GM18867 (cell line): ENCODE measurements around the gene ATP6V1G3.
"Not testable (repeated sequence)": the region's sequence is repeated elsewhere in the genome, so short reads cannot be mapped to it uniquely, and the experiment has no call there.

Experiments
- ATAC-seq: cut with Tn5 transposase; IDR thresholded peaks from one replicate; pipeline ENCODE4 v1.9.1; 2021; ENCODE audit warnings: mild to moderate bottlenecking, moderate library complexity; ENCODE audit not compliant: unreplicated experiment

Gene ATP6V1G3, protein sequence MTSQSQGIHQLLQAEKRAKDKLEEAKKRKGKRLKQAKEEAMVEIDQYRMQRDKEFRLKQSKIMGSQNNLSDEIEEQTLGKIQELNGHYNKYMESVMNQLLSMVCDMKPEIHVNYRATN

DNA sequence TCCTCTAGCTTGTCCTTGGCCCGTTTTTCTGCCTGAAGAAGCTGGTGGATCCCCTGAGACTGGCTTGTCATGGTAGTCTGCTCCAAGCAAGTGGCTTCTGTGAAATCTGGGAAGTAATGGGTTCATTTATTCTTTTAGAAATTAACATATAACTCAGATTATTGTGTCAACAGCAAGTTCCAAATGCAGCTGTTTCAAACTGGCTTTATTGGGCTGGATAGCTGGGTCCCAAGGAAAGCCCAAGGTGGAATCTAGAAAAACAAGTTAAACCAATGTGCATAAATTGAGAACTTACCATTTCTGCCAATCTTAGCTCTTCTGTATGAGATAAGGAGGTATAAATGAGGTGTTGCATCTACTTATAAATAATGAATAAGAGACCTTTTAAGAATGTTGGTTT is at the start of gene ATP6V1G3:
Gene ATP6V1G3, minus strand, starts transcription at position 101 of the 400 bp plus-strand sequence. Its CDS starts 30 bp downstream, at position 71.
- ATAC-seq = no peak

DNA sequence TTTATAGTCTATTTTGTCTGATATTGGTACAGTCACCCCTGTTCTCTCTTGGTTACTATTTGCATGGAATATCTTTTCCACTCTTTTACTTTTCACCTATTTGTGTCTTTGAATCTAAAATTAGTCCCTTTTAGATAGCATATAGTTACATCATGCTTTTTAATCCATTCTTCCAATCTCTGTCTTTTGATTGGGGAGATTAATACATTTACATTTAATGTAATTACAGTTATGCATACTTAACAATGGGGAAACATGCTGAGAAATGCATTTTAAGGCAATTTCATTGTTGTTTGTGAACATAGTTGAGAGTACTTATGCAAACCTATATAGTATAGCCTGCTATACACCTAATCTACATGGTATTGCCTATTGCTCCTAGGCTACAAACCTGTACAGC is 48.4 kb upstream of the ATP6V1G3 start:
- ATAC-seq = no peak

DNA sequence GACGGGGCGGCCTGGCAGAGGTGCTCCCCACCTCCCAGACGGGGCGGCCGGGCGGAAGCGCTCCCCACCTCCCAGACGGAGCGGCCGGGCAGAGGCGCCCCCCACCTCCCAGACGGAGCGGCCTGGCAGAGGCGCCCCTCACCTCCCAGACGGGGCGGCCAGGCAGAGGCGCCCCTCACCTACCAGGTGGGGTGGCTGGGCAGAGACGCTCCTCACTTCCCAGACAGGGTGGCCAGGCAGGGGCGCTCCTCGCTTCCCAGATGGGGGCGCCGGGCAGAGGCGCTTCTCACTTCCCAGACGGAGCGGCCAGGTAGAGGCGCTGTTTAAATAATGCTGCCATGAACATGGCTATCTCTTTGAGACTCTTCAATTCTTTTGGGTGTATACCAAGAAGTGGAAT is 43.7 kb upstream of the ATP6V1G3 start:
- no peak for ATAC-seq

DNA sequence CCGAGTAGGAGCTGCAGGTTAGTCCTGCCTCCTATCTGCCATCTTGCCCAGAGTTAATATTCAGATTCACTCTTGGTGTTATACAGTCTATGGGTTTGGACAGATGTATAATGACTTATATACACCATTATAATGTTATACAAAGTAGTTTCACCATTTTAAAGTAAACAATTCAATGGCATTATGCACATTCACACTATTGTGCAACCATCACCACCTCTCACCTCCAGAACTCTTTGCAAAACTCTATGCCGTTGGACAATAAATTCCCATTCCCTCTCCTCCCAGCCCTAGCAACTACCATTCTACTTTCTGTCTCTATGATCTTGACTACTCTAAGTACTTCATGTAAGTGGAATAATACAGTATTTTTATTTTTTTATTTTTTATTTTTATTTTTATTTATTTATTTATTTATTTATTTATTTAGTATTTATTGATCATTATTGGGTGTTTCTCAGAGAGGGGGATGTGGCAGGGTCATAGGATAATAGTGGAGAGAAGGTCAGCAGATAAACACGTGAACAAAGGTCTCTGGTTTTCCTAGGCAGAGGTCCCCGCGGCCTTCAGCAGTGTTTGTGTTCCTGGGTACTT is 42.8 kb upstream of the ATP6V1G3 start:
- not testable (repeated sequence) for ATAC-seq

DNA sequence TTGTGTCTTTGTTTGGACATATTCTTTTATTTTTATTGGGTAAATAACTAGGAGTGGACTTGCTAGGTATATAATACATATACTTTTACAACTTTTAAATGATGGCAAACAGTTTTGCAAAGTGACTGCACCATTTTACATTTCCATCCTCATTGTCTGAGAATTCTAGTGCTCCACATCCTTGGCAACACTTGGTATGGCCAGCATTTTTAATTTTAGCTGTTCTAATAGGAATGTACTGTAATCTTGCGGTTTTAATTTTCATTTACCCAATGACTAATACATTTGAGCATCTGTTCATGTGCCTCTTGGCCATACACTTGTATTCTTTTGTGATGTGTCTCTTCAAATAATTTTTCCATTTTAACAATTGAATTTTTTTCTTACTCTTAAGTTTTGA is 37.0 kb upstream of the ATP6V1G3 start:
- no peak for ATAC-seq

DNA sequence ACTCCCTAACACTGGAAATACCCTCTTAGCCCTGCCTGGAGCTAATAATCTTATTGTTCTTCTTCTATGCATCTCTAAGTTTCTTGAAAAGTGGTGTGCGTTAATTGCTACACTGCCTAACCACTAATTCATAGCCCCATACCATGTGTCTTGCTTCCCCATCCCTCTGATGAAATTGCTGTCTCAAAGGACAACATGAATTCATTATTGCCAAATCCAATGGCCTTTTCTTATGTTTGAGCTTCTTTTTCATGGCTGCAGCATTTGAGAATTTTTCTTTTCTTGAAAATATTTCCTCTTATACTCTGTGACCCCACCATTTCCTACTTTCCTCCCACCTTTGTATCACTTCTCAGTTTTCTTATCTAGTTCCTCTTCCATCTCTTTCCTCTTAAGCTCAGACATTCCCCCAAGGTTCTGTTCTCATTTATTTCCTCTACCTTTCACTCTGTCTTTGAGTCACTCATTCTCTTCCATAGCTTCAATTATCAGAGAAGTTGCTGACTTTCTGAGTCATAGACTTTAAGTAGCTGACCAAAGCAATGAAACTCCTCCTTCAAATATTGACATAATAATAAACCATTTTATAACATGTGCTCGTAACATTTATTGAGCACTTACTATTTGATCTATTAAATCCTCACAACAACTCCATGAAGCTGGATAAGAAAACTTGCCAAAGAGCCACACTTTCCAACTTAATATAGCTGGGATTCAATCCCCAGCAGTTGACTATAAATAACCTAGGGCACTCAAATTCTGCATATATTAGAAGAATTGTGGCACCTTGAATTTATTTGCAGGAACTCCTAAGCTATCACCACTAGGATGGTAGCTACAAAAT is 35.5 kb upstream of the ATP6V1G3 start:
- ATAC-seq = peak; percentile 71

DNA sequence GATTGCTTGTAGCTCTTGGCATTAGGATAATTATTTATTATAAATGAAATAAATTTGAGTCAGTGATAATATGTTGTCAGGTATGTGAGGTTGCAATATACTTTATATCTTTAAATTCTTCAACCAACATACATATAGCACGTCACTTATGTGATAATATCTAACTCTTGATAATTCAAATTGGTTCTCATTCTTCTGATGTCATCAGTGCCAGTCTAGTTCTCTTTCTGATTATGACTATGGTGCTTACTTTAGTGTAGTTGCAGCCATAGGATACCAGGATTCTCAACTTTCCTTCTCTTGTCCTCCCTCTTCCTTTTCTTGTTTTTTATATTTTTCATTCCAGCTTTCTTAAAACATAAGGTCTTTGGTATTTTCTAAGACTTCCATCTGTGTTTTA is 34.8 kb upstream of the ATP6V1G3 start:
- no peak for ATAC-seq

DNA sequence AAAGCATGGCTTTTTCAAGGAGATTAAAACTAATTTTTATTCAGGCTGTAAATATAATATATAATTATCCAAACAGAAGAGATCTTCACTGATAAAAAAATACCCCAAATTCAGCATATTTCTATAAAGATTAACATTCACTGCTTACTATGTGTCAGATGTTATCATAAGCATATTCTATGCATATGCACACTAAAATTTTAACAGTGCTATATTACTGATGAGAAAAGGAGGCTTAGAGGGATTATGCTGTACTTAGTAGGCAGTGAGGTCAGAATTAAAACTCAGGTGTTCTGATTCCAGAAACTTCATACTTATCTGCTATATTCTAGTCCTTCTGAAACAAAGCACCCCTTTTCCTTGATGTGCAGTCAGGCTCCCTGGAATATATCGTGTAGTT is 33.8 kb upstream of the ATP6V1G3 start:
- no peak for ATAC-seq

DNA sequence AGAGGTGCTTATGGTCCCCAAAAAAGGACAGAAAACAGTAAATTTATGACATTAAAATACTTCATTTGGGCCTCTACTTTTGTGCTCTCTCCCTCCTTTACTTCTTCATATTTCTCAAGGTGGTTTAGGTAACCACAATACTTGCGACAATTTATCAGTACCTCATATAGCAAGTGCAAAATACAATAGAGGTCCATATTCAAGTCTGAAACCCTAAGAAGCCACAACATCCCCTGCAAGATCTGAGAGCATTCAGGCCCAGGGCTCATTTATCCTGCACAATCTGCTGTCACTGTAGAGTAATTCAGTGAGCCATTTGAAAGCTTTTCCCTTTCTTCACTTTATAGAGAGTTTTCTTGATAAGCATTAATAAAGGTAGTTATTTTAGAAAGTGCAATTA is 24.2 kb upstream of the ATP6V1G3 start:
- ATAC-seq = no peak

DNA sequence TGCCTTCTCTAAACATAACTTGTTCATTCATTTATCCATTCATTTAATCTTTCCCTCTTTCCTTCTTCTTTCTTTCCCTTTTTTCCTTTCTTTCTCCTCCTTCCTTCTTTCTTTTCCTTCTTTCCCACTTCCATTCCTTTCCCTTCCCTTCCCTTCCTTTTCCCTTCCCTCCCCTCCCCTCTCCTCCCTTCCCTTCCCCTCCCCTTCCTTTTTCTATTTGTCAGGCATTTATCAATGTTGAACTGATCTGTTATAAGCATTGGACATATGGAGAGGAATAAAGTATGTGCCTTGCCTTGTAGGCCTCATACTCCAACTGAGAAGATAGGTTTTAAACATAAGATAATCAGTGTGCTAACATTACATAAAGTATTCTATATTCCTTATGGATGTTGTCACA is 23.7 kb upstream of the ATP6V1G3 start:
- no peak for ATAC-seq

DNA sequence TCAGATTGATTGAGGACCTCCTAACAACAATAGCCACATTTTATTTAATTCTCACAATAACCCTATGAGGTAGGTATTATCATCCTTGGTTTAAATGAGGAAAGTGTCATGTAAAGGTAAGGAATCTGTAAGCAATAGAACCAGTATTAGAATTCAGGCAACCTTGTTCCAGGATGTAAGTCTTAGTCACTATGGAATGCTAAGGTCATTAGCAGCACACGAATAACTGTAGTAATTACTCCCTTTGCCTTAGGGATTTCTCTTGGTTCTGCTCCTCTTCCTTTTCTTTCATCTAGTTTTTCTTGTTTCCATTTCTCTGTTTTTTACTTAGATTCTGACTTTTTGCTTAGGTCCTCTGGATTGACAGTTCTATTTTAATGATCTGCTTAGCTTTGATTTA is 23.1 kb upstream of the ATP6V1G3 start:
- ATAC-seq = no peak

DNA sequence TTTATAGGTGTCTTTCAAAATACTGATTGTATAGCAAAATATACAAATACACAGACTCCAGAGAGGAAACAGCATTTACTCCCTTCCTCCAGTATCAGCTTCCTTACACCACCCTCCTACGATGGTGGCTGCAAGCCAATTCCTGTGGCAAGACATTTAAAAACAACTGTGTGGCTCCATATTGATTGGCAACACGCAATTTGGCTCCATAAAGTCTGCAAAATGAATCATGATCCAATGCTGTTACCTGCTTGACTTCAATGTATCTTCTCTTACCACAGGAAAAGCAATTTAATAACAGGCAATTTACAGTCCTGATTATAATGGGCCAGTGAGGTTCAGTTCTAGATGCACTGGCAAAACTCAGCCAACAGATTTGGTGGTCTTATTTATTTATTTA is 19.7 kb upstream of the ATP6V1G3 start:
- ATAC-seq = no peak

DNA sequence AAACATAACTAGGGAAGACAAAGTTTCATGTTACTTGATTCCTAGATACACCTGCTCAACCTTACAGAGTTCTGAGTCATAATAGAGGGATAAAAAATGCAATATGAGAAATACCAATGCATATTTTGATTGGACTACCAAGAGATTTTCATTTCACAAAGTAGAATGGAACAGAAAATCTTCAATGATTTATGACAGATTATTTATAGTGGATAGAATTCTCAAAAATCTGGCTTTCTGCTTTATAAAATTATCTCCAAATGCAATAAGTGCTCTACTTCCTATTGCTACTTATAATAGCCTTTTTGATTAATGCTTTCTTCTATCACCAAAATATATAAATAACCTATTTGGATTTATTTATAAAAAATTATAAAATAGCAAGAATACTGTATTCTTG is 18.9 kb upstream of the ATP6V1G3 start:
- no peak for ATAC-seq

DNA sequence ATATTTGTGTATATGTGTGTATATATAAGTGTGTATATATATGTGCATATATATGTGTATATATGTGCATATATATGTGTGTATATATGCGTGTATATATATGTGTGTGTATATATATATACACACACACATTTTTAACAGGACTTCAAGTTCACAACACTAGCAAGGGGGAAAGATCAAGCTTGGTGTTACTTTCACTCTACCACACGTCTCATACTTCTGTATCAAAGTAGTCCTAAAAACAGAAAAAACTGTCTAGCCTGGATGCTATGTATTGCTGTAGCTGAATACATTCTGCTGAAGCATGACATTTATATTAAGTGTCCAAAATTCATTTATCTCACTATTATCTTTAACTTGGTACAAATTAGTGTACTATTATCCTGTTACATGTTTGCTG is 17.9 kb upstream of the ATP6V1G3 start:
- ATAC-seq = no peak

DNA sequence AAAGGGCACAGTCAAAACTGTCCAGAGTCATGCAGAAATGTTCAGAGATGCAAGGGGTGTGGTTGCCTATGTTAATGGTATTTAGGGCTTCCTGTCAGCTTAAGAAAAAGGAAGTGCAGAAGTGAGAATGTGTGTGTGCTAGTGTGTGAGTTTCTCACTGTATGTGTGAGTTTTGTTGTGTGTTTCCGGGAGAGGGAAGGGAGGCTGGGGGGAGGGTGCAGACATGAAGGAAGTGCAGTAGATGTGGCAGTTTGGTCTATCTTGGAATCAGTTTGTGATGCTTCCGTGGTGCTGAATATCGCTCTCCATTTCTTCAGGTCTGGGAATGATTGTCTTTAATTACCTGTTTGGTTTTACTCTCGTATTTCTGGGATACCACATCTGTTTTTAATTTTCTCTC is 16.5 kb upstream of the ATP6V1G3 start:
- ATAC-seq = peak; percentile 97

DNA sequence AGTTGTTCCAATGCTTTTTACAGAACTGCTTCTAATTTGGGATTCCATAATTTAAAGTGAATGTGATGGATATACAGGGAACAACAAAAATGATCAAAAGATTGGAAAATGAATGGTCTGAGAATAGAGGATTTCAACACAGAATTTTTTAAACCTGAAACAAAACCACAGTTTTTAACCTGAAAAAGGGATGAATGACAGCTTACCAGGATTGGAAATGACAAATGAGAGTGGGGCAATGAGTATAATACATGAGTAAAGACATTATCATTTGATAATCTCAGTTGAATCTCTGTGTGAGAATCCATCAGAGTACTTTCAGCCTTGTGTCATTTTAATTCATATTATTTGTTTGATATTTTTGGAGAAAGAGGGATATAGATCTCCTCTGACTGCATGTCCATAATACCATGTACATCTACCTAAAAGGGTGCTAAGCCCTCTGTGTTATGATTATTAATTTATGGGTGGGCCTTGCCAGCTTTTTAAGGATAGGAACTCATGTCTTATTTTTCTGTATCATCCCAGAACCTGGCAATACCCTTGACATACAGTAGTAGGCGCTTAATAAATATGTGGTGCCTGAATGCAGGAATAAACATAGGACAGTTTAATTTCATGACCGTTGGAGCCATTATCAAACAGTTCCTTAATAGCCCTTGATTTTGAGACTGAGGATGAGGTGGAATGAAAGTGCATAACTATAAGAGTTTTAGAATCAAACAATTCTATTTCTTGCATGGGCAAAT is 12.4 kb upstream of the ATP6V1G3 start:
- ATAC-seq = no peak

DNA sequence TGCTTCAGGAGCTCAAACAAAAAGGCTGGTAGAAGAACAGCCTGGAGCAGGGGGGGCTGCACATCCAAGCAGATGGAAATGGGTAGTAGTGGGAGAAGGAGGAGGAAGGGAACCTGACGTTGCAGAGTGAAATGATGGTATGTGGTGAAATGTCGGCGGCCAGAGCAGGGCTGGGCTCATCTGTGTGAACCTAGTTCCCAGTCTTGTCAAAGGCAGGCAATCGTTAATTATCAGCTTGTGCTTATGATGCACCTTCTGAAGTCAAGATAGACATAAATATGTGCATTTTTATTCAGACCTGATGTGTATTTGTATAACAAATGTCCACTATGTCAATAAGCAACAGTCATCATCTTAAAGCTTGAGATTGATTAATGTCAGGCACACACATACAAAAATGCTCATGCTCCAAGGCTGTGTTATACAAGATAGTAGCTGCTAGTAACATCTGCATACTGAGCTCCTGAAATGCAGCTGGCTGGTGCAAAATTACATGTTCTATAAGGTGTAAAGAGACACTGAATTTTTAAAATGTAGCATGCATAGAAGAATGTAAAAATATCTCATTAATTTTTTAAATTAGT is 10.6 kb upstream of the ATP6V1G3 start:
- ATAC-seq = no peak

DNA sequence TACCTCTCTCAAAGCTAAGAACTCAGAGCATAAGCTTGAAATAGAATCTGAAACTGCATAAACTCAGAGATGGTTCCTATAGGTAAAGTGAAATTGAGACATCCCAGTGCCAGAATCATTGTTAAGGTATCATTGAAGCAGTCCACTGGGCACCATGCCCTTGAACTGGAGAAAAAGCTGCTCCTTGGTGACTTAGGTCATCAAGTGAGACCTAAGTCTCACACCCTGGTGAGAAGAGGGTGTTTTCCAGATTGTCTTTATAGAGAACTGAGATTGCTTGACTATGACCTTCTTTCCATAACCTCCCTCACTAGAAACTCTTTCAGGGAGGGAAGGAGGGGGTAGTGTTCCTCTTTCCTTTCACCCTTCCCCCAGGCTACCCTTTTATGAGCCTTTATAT is 9.4 kb upstream of the ATP6V1G3 start:
- ATAC-seq = peak; percentile 86

DNA sequence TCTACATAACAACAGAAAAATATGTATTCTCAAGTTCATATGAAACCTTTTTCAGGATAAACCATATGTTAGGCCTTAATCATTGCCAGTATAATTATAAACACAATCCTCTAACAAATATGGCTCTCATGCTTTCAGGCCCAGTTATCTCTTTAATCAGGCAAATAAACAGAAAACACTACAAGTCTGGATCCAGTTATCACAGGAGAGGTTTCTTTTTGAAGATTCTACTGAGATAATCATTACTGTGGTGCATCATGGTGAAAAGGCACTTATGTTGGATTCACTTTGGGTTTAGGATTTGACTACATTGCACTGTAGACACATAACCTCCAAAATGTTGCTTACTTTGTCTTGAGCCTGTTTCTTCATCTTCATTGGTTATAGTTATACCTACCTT is 8.4 kb upstream of the ATP6V1G3 start:
- no peak for ATAC-seq

DNA sequence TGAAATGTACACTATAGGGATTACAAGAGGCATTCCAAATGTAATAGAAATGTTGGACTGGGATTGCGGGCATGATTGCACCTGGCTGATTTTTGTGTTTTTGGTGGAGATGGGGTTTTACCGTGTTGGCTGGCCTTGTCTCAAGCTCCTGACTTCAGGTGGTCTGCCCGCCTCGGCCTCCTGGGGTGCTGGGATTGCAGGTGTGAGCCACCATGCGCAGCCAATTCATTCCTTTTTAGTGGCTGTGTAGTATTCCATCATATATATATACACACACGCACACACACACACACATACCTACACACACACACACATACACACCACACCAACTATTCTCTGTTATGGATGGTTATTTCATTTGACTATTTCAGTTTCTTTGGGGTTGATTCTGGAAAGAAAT is 4.7 kb upstream of the ATP6V1G3 start:
- no peak for ATAC-seq

DNA sequence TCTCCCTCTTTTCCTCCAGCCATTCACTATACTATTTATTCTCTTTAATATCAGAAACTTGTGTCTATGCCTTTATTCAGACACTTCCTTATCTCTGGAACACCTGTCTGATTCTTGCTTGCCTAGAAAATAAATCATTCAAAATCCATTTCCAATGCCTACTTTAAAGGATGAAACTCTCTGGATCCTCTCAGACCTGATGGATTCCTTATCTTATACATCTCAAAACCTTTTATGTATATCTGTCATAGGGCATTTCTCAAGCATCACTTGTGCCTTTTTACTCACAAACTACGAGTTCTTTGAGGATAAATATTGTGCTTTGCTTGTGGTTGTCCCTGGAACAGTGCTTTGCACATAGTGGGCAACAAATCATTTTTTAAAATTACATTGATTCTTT is 3.8 kb upstream of the ATP6V1G3 start:
- no peak for ATAC-seq
